HepG2 (cell line): ENCODE data around the gene NUBP2. TPM values are rescaled to one million over a fixed set of nuclear protein-coding genes. Genes with fewer than 3 reads are reported as not detected.
A peak's percentile ranks its signal among the peaks of the same experiment; 100 is the strongest.

ENCODE experiments used
- FLYWCH1 ChIP-seq: sonication (generic); formaldehyde crosslinking; IDR thresholded peaks from 2 replicates; pipeline ENCODE4 v1.8.1; 2023; ENCODE audit warnings: mild to moderate bottlenecking, missing genetic modification reagents
- KLF11 ChIP-seq: IDR thresholded peaks from 2 replicates; pipeline ENCODE4 v1.6.1; 2016; ENCODE audit warnings: missing compliant biosample characterization
- MED8 ChIP-seq: sonication (generic); formaldehyde crosslinking; IDR thresholded peaks from 2 replicates; pipeline ENCODE4 v1.8.1; 2023; ENCODE audit warnings: mild to moderate bottlenecking, missing genetic modification reagents; ENCODE audit not compliant: insufficient replicate concordance
- RBAK ChIP-seq: sonication (generic); formaldehyde crosslinking; IDR thresholded peaks from 2 replicates; pipeline ENCODE4 v1.5.1; 2020; ENCODE audit warnings: mild to moderate bottlenecking, missing genetic modification reagents
- SNAI1 ChIP-seq: sonication (generic); formaldehyde crosslinking; IDR thresholded peaks from 2 replicates; pipeline ENCODE4 v1.5.0; 2020; ENCODE audit warnings: mild to moderate bottlenecking, missing genetic modification reagents, borderline replicate concordance
- ZBTB8A ChIP-seq: sonication (generic); formaldehyde crosslinking; IDR thresholded peaks from 2 replicates; pipeline ENCODE4 v1.4.0; 2020; ENCODE audit warnings: mild to moderate bottlenecking, low read depth, missing genetic modification reagents, borderline replicate concordance
- ZNF17 ChIP-seq: sonication (generic); formaldehyde crosslinking; IDR thresholded peaks from 2 replicates; pipeline ENCODE4 v1.5.0; 2020; ENCODE audit warnings: mild to moderate bottlenecking, missing genetic modification reagents
- ZNF329 ChIP-seq: sonication (generic); formaldehyde crosslinking; IDR thresholded peaks from 2 replicates; pipeline ENCODE4 v1.9.0; 2021; ENCODE audit warnings: low read depth, mild to moderate bottlenecking, missing genetic modification reagents
- ZNF333 ChIP-seq: sonication (generic); formaldehyde crosslinking; IDR thresholded peaks from 2 replicates; pipeline ENCODE4 v1.4.0; 2020; ENCODE audit warnings: mild to moderate bottlenecking, missing genetic modification reagents, borderline replicate concordance
- ZNF337 ChIP-seq: sonication (generic); formaldehyde crosslinking; IDR thresholded peaks from 2 replicates; pipeline ENCODE4 v1.5.1; 2020; ENCODE audit warnings: missing genetic modification reagents, low read depth, mild to moderate bottlenecking, borderline replicate concordance
- ZNF343 ChIP-seq: sonication (generic); formaldehyde crosslinking; IDR thresholded peaks from 2 replicates; pipeline ENCODE4 v1.4.0; 2020; ENCODE audit warnings: mild to moderate bottlenecking, missing genetic modification reagents
- ZNF549 ChIP-seq: sonication (generic); formaldehyde crosslinking; IDR thresholded peaks from 2 replicates; pipeline ENCODE4 v1.5.0; 2020; ENCODE audit warnings: missing genetic modification reagents
- ZNF792 ChIP-seq: IDR thresholded peaks from 2 replicates; pipeline ENCODE4 v1.6.1; 2016
- ZNF83 ChIP-seq: sonication (generic); formaldehyde crosslinking; IDR thresholded peaks from 2 replicates; pipeline ENCODE4 v1.4.0; 2020; ENCODE audit warnings: missing genetic modification reagents, mild to moderate bottlenecking, borderline replicate concordance
- ZNF883 ChIP-seq: sonication (generic); formaldehyde crosslinking; IDR thresholded peaks from 2 replicates; pipeline ENCODE4 v1.5.1; 2020; ENCODE audit warnings: mild to moderate bottlenecking, missing genetic modification reagents; ENCODE audit errors: not compliant biosample characterization
- polyA plus RNA-seq, 8 experiments: library from polyadenylated mRNA; depleted of rRNA in 3 of 8; stranded (reverse) in 7 of 8; unstranded in 1 of 8; fragments of >200 nt; fragmentation: Illumina TruSeq in 4 of 8; extraction: Trizol in 4 of 8; gene quantifications; 2 replicates each; pipeline versions ENCODE4 v1.2.1 to v1.2.3, GENCODE V29; 2011 to 2016; ENCODE audit warnings: low read depth in 4 of 8, missing spikeins in 1 of 8, mixed read lengths in 1 of 8; ENCODE audit not compliant: insufficient read depth in 1 of 8
- total RNA-seq, 5 experiments: library from RNA; depleted of rRNA; stranded (reverse); fragments of >200 nt; fragmentation: Illumina TruSeq; extraction: Trizol; gene quantifications; 2 replicates each; pipeline ENCODE4 v1.2.3, GENCODE V29; 2016; ENCODE audit warnings: low read depth in 1 of 5
- TF ChIP-seq, protein P1 (sequence below): sonication (generic); formaldehyde crosslinking; IDR thresholded peaks from 2 replicates; pipeline ENCODE4 v1.4.0; 2020; ENCODE audit warnings: missing genetic modification reagents
- TF ChIP-seq, protein P2 (sequence below): sonication (generic); formaldehyde crosslinking; IDR thresholded peaks from 2 replicates; pipeline ENCODE4 v1.9.0; 2021; ENCODE audit warnings: missing genetic modification reagents, mild to moderate bottlenecking, borderline replicate concordance
- TF ChIP-seq, protein P3 (sequence below): sonication (generic); formaldehyde crosslinking; IDR thresholded peaks from 2 replicates; pipeline ENCODE4; 2020; ENCODE audit warnings: missing genetic modification reagents, mild to moderate bottlenecking, borderline replicate concordance
- TF ChIP-seq, protein P4 (sequence below): sonication (generic); formaldehyde crosslinking; IDR thresholded peaks from 2 replicates; pipeline ENCODE4 v1.4.0; 2020; ENCODE audit warnings: mild to moderate bottlenecking, missing genetic modification reagents
- TF ChIP-seq, protein P5 (sequence below): IDR thresholded peaks from 2 replicates; pipeline ENCODE4 v1.6.1; 2016; ENCODE audit warnings: mild to moderate bottlenecking

NUBP2 gene
- total and polyA plus RNA-seq, 2 of the 13 experiments (the other 11 are each of a cell fraction or from before 2014, with no cell fraction given) = 25.7 to 61.5 TPM

DNA sequence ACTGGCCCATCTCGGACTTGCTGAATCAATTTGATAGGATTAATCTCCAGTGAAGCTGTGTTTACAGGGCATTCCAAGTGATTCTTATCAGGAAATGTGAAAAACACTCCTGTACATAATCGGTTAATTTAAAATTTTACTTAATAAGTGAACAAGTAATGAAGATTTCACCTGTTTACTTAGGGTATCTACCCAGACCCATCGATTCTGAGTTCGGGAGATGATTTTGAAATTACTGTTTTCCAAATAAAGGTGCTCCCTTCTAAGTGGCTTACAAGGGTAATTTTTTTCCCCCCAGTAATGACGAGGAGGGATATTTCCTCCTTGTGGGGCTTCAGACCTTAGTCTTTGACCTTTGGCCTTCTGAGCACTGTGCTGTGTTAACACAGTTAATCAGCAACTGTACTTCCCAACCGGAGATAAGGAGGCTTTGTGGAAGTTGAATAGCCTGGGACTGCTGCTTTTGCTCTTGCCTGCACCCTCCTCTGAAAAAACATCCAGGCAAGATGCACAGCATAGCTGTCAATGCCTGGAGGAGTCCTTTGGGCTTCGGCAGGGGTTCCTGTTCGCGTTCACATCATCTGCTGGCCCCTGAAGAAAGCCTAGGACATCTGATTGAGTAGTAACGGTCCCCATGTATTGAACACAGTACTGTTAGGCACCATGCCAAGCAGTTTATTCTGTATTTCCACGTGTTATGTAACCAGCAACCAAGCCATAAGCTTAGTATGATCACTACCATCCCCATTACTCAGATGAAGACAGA lies 46.1 kb downstream of the NUBP2 start (continued):
- TF ChIP-seq, protein P1, sequence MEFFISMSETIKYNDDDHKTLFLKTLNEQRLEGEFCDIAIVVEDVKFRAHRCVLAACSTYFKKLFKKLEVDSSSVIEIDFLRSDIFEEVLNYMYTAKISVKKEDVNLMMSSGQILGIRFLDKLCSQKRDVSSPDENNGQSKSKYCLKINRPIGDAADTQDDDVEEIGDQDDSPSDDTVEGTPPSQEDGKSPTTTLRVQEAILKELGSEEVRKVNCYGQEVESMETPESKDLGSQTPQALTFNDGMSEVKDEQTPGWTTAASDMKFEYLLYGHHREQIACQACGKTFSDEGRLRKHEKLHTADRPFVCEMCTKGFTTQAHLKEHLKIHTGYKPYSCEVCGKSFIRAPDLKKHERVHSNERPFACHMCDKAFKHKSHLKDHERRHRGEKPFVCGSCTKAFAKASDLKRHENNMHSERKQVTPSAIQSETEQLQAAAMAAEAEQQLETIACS (CRISPR knock-in tag) = no peak
- no peak for TF ChIP-seq SNAI1 (CRISPR knock-in tag)
- TF ChIP-seq ZNF83 (CRISPR knock-in tag) = no peak
- peak; percentile 54; the same call in 1 of the 2 replicates for TF ChIP-seq ZNF792 (CRISPR knock-in tag)
- TF ChIP-seq ZNF17 = no peak
- TF ChIP-seq, protein P2, sequence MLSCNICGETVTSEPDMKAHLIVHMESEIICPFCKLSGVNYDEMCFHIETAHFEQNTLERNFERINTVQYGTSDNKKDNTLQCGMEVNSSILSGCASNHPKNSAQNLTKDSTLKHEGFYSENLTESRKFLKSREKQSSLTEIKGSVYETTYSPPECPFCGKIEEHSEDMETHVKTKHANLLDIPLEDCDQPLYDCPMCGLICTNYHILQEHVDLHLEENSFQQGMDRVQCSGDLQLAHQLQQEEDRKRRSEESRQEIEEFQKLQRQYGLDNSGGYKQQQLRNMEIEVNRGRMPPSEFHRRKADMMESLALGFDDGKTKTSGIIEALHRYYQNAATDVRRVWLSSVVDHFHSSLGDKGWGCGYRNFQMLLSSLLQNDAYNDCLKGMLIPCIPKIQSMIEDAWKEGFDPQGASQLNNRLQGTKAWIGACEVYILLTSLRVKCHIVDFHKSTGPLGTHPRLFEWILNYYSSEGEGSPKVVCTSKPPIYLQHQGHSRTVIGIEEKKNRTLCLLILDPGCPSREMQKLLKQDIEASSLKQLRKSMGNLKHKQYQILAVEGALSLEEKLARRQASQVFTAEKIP (CRISPR knock-in tag) = no peak
- TF ChIP-seq, protein P3, sequence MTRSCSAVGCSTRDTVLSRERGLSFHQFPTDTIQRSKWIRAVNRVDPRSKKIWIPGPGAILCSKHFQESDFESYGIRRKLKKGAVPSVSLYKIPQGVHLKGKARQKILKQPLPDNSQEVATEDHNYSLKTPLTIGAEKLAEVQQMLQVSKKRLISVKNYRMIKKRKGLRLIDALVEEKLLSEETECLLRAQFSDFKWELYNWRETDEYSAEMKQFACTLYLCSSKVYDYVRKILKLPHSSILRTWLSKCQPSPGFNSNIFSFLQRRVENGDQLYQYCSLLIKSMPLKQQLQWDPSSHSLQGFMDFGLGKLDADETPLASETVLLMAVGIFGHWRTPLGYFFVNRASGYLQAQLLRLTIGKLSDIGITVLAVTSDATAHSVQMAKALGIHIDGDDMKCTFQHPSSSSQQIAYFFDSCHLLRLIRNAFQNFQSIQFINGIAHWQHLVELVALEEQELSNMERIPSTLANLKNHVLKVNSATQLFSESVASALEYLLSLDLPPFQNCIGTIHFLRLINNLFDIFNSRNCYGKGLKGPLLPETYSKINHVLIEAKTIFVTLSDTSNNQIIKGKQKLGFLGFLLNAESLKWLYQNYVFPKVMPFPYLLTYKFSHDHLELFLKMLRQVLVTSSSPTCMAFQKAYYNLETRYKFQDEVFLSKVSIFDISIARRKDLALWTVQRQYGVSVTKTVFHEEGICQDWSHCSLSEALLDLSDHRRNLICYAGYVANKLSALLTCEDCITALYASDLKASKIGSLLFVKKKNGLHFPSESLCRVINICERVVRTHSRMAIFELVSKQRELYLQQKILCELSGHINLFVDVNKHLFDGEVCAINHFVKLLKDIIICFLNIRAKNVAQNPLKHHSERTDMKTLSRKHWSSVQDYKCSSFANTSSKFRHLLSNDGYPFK (CRISPR knock-in tag) = no peak
- no peak for TF ChIP-seq FLYWCH1 (CRISPR knock-in tag)
- TF ChIP-seq RBAK (CRISPR knock-in tag) = no peak
- no peak for TF ChIP-seq ZNF333 (CRISPR knock-in tag)
- no peak for TF ChIP-seq KLF11 (CRISPR knock-in tag)
- TF ChIP-seq ZBTB8A (CRISPR knock-in tag) = no peak
- TF ChIP-seq ZNF329 (CRISPR knock-in tag) = no peak
- no peak for TF ChIP-seq ZNF337 (CRISPR knock-in tag)
- TF ChIP-seq ZNF343 (CRISPR knock-in tag) = peak; percentile 36; the same call in 1 of the 2 replicates
- TF ChIP-seq, protein P4, sequence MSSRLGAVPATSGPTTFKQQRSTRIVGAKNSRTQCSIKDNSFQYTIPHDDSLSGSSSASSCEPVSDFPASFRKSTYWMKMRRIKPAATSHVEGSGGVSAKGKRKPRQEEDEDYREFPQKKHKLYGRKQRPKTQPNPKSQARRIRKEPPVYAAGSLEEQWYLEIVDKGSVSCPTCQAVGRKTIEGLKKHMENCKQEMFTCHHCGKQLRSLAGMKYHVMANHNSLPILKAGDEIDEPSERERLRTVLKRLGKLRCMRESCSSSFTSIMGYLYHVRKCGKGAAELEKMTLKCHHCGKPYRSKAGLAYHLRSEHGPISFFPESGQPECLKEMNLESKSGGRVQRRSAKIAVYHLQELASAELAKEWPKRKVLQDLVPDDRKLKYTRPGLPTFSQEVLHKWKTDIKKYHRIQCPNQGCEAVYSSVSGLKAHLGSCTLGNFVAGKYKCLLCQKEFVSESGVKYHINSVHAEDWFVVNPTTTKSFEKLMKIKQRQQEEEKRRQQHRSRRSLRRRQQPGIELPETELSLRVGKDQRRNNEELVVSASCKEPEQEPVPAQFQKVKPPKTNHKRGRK (CRISPR knock-in tag) = no peak
- TF ChIP-seq ZNF883 (CRISPR knock-in tag) = no peak
- TF ChIP-seq ZNF549 = no peak
- TF ChIP-seq, protein P5, sequence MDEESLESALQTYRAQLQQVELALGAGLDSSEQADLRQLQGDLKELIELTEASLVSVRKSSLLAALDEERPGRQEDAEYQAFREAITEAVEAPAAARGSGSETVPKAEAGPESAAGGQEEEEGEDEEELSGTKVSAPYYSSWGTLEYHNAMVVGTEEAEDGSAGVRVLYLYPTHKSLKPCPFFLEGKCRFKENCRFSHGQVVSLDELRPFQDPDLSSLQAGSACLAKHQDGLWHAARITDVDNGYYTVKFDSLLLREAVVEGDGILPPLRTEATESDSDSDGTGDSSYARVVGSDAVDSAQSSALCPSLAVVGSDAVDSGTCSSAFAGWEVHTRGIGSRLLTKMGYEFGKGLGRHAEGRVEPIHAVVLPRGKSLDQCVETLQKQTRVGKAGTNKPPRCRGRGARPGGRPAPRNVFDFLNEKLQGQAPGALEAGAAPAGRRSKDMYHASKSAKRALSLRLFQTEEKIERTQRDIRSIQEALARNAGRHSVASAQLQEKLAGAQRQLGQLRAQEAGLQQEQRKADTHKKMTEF (CRISPR knock-in tag) = peak; percentile 30; the same call in 1 of the 2 replicates
- TF ChIP-seq MED8 = no peak
